SH-SY5Y (cell line): Measurements from ENCODE around the gene RSAD2.

Experiments
- GATA2 ChIP-seq: IDR thresholded peaks from 2 replicates; pipeline ENCODE4 v1.6.1; 2011; ENCODE audit warnings: mild to moderate bottlenecking, low read depth, low read length
- GATA3 ChIP-seq: IDR thresholded peaks from 2 replicates; pipeline ENCODE4 v1.6.1; 2011; ENCODE audit warnings: low read depth, mild to moderate bottlenecking, low read length, moderate library complexity

- TF ChIP-seq GATA3 (no peak), GATA2 (no peak)
Observed at GRCh38 chr2:6888724-6889123, 11.1 kb downstream of the RSAD2 start.
